Kidney (tissue), 14 donors: ENCODE data around the gene THAP5. TPM values are rescaled to one million over a fixed set of nuclear protein-coding genes. Genes with fewer than 3 reads are reported as not detected.

ENCODE experiments used
- DNase-seq, 5 donors: peaks; one replicate each; pipeline ENCODE4 v3.0.0-alpha.2; 2013 to 2020
- FAIRE-seq: peaks from 2 replicates; lab custom pipeline; 2012; peaks lifted over from hg19 to GRCh38; lab: Jason Lieb, UNC
- H3K27ac ChIP-seq, 2 donors: one replicate each; pipeline ENCODE4 v1.7.0; 2013; ENCODE audit warnings: low read depth in 2 of 2, low read length in 2 of 2, inconsistent platforms in 1 of 2
- H3K27me3 ChIP-seq: one replicate; pipeline ENCODE4 v1.7.1; 2013; ENCODE audit warnings: low read length, inconsistent platforms; ENCODE audit not compliant: control insufficient read depth, insufficient read depth
- H3K36me3 ChIP-seq, 3 donors: one replicate each; pipeline versions ENCODE4 v1.7.0 to v1.7.1; 2013; ENCODE audit warnings: low read length in 3 of 3, control low read depth in 1 of 3, inconsistent platforms in 1 of 3; ENCODE audit not compliant: insufficient read depth in 3 of 3, control insufficient read depth in 2 of 3
- H3K4me1 ChIP-seq, 3 donors: one replicate each; pipeline versions ENCODE4 v1.7.0 to v1.7.1; 2013; ENCODE audit warnings: low read length in 3 of 3, inconsistent platforms in 1 of 3, low read depth in 1 of 3; ENCODE audit not compliant: control insufficient read depth in 2 of 3, insufficient read depth in 2 of 3
- H3K4me3 ChIP-seq, 3 donors: one replicate each; pipeline versions ENCODE4 v1.7.0 to v1.8.1; 2013; ENCODE audit warnings: low read length in 3 of 3, control low read depth in 1 of 3, inconsistent platforms in 1 of 3
- H3K9ac ChIP-seq, 3 donors: one replicate each; pipeline versions ENCODE4 v1.7.0 to v1.7.1; 2013; ENCODE audit warnings: low read length in 3 of 3, control low read depth in 1 of 3, inconsistent platforms in 1 of 3
- H3K9me3 ChIP-seq, 3 donors: one replicate each; pipeline versions ENCODE4 v1.7.0 to v1.7.1; 2013; ENCODE audit warnings: low read length in 3 of 3, control low read depth in 1 of 3, inconsistent platforms in 1 of 3; ENCODE audit not compliant: control insufficient read depth in 2 of 3, insufficient read depth in 1 of 3
- CTCF ChIP-seq: IDR thresholded peaks from 3 replicates; pipeline ENCODE4 v1.5.1; 2012; ENCODE audit warnings: mild to moderate bottlenecking, moderate library complexity, borderline replicate concordance; ENCODE audit not compliant: insufficient read depth; ENCODE audit errors: extremely low read depth
- intact Hi-C: fragments of 100-400 bp; cut with DNase I; formaldehyde crosslinking; loops from one replicate; pipeline ENCODE4 v1.11.1; 2022
- polyA plus RNA-seq: library from polyadenylated mRNA; stranded (reverse); fragments of 350-450 nt; fragmentation: Illumina TruSeq; extraction: RNeasy Lipid Tissue Mini Kit (QIAGEN cat#74804); gene quantifications from one replicate; pipeline ENCODE4 v1.2.3, GENCODE V29; 2014; ENCODE audit warnings: low read depth, low replicate concordance; ENCODE audit not compliant: insufficient read depth
- total RNA-seq: library from RNA; stranded (reverse); fragmentation: NEBNext Ultra II Directional; extraction: Animal tissue kit (Norgen Biotek cat#: 25700); gene quantifications from one replicate; pipeline ENCODE4 v1.2.1, GENCODE V29; 2021
- donor health status: control.
- donor health status: control.
- donor health status: control.
- donor health status: control.
- donor health status: control.
- donor health status: DM: yes; HTN: yes; CAD: no.
- donor health status: Normal renal cell carcinoma (clear cell type).

THAP5 gene
- total and polyA plus RNA-seq, 2 donors from 2014 or later = 9.4 to 32.6 TPM

- peak overlapping the region in 2 of 3 donors; percentile 27 to 48 for H3K4me3 ChIP-seq
- no peaks in the 10 kb centered on the region for H3K27me3 ChIP-seq
- no peaks in the 10 kb centered on the region for H3K9me3 ChIP-seq
- DNase-seq = peak in 1 of 5 donors; percentile 11
- intact Hi-C loops = no loop called here
- no peak overlapping the region for H3K9ac ChIP-seq
- no peaks in the 10 kb centered on the region for H3K36me3 ChIP-seq
- no peak for TF ChIP-seq CTCF
- H3K27ac ChIP-seq = peak overlapping the region in 1 of 2 donors; percentile 18
- FAIRE-seq = no peak
- peaks cover 0 to 14% (median 4%) of the 10 kb centered on the region in 3 donors for H3K4me1 ChIP-seq
Measured at GRCh38 chr7:108598914-108599580, 29.5 kb upstream of the THAP5 start.

GRCh38 chr7:108598153-108598552, 28.6 kb upstream of the THAP5 start:
- FAIRE-seq (peak; percentile 75), DNase-seq (peak in 3 of 5 donors; percentile 59 to 82 (median 76))
- intact Hi-C loops = no loop called here
- Histone ChIP-seq H3K27ac (peak overlapping the region; percentile 5 to 18), H3K36me3 (no peaks in the 10 kb centered on the region), H3K9me3 (no peaks in the 10 kb centered on the region), H3K4me3 (peak overlapping the region in 1 of 3 donors; percentile 27), H3K27me3 (no peaks in the 10 kb centered on the region), H3K9ac (no peak overlapping the region), H3K4me1 (peaks cover 0 to 14% (median 4%) of the 10 kb centered on the region in 3 donors)
- TF ChIP-seq CTCF = no peak

- FAIRE-seq = no peak
- peaks cover 0 to 14% (median 6%) of the 10 kb centered on the region in 3 donors for H3K4me1 ChIP-seq
Measured at GRCh38 chr7:108596560-108596959, 27.1 kb upstream of the THAP5 start.

More at GRCh38 chr7:108596560-108596959, 27.1 kb upstream of the THAP5 start:
- Histone ChIP-seq H3K9me3 (no peaks in the 10 kb centered on the region), H3K27me3 (no peaks in the 10 kb centered on the region), H3K27ac (no peak overlapping the region), H3K9ac (no peak overlapping the region), H3K4me3 (no peak overlapping the region), H3K36me3 (no peaks in the 10 kb centered on the region)
- intact Hi-C loops = no loop called here
- DNase-seq = no peak
- TF ChIP-seq CTCF = no peak
